ENCODE measurements around the gene TNRC6B. TPM values are rescaled to one million over a fixed set of nuclear protein-coding genes. Genes with fewer than 3 reads are reported as not detected.

TNRC6B gene
- total RNA-seq, 1 experiment from 2014 or later: 58.1 TPM

DNA sequence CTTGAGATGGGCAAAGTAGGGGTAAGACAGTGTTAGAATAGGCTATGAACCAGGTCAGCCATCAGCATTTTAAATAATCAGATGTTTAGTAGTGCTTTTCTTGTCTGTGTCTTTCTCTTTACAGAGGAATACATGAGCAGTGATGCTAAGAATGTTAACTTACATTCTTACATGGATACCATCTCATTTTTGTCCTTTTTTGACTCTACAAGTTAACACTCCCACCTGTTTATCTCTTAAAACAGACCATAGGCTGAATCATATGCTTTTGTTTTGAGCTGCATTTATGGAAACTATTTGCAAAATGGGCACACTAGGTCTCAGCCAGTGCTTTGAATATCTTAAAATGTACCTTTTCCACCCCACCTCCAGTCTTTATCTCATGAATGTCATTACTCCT is 143.0 kb downstream of the TNRC6B start:
- Mint-ChIP-seq H3K9me3 (no peaks in the 10 kb centered on the region), H3K4me1 (peaks cover 21 to 27% of the 10 kb centered on the region in 2 experiments), H3K4me3 (no peak overlapping the region), H3K27me3 (ENCODE audit: low read depth) (no peaks in the 10 kb centered on the region), H3K36me3 (ENCODE audit: insufficient read depth in 1 of 3, low read depth in 3 of 3) (peaks cover 39 to 92% (median 71%) of the 10 kb centered on the region in 3 experiments), H3K27ac (peak overlapping the region in 1 of 3 experiments; percentile 40; a peak in 1 of 7 replicates)
- H3K23me2 ChIP-seq (ENCODE audit: insufficient read length, low read depth, low read length, poor library complexity, severe bottlenecking): no peaks in the 10 kb centered on the region
- no peak overlapping the region for H3K56ac ChIP-seq (ENCODE audit: insufficient read length, low read depth, low read length)
- H2BK120ac ChIP-seq (ENCODE audit: low read depth, low read length, poor library complexity, severe bottlenecking): no peak overlapping the region
- no peaks in the 10 kb centered on the region for H3K79me2 ChIP-seq (ENCODE audit: insufficient read depth, low read length)
- TF ChIP-seq, protein P1, sequence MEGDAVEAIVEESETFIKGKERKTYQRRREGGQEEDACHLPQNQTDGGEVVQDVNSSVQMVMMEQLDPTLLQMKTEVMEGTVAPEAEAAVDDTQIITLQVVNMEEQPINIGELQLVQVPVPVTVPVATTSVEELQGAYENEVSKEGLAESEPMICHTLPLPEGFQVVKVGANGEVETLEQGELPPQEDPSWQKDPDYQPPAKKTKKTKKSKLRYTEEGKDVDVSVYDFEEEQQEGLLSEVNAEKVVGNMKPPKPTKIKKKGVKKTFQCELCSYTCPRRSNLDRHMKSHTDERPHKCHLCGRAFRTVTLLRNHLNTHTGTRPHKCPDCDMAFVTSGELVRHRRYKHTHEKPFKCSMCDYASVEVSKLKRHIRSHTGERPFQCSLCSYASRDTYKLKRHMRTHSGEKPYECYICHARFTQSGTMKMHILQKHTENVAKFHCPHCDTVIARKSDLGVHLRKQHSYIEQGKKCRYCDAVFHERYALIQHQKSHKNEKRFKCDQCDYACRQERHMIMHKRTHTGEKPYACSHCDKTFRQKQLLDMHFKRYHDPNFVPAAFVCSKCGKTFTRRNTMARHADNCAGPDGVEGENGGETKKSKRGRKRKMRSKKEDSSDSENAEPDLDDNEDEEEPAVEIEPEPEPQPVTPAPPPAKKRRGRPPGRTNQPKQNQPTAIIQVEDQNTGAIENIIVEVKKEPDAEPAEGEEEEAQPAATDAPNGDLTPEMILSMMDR (conservative IDR thresholded peaks at IDR 0.05): no peak
- no peak overlapping the region for H4K91ac ChIP-seq (ENCODE audit: insufficient read length, low read depth, low read length)
- H2BK12ac ChIP-seq (ENCODE audit: insufficient read length, low read depth, low read length): no peak overlapping the region
- H3T11ph ChIP-seq (ENCODE audit: low read length): no peak overlapping the region
- H3K4ac ChIP-seq (ENCODE audit: low read depth, low read length): no peak overlapping the region
- H2BK20ac ChIP-seq (ENCODE audit: low read depth, low read length, poor library complexity, severe bottlenecking): no peak overlapping the region
- no peak overlapping the region for H3K4me2 ChIP-seq (ENCODE audit: insufficient read depth, insufficient read length, low read length)
- H3K18ac ChIP-seq (ENCODE audit: insufficient read length, low read depth, low read length): no peak overlapping the region
- no peak overlapping the region for H2AK5ac ChIP-seq (ENCODE audit: insufficient read length, low read length)
- H2AFZ ChIP-seq (ENCODE audit: low read length): no peak overlapping the region
- DNase-seq: no peak
- peaks cover 2% of the 10 kb centered on the region for H4K20me1 ChIP-seq (ENCODE audit: control insufficient read depth, insufficient read depth, insufficient read length)
- no peaks in the 10 kb centered on the region for H3K79me1 ChIP-seq (ENCODE audit: insufficient read depth, low read depth, low read length, poor library complexity, severe bottlenecking)
- H2BK5ac ChIP-seq (ENCODE audit: insufficient read length, low read length): no peak overlapping the region
- H3K9me3 ChIP-seq (ENCODE audit: control insufficient read depth, low read depth, low read length): no peaks in the 10 kb centered on the region
- no peak overlapping the region for H2BK15ac ChIP-seq (ENCODE audit: low read depth, low read length)
- no peak overlapping the region for H3K9ac ChIP-seq (ENCODE audit: extremely low read depth, insufficient read length, low read length)
- H3K23ac ChIP-seq (ENCODE audit: insufficient read length, low read depth, low read length): no peak overlapping the region
- no peak overlapping the region for H4K5ac ChIP-seq (ENCODE audit: insufficient read length, low read depth, low read length)
- no peak overlapping the region for H3K27ac ChIP-seq (ENCODE audit: insufficient read length, low read depth, low read length)
- no peak overlapping the region for H4K8ac ChIP-seq (replicated peaks; ENCODE audit: insufficient read length, low read depth, low read length)
- H3K4me1 ChIP-seq (ENCODE audit: insufficient read depth, low read length): no peaks in the 10 kb centered on the region; the same call in 1 of the 2 replicates
- H3K27me3 ChIP-seq (ENCODE audit: insufficient read depth, low read length): no peaks in the 10 kb centered on the region
- no peak overlapping the region for H3K14ac ChIP-seq (ENCODE audit: insufficient read depth, low read length)

Data from H9 (cell line).